Erythroblast (primary cell): ENCODE measurements around the gene CRYBG1.

Source experiments
- GATA1 ChIP-seq: IDR thresholded peaks from 2 replicates; pipeline ENCODE4 v1.6.1; 2011; ENCODE audit warnings: low read depth, mild to moderate bottlenecking, control low read depth, low read length, moderate library complexity
- POLR2A ChIP-seq: IDR thresholded peaks from 2 replicates; pipeline ENCODE4 v1.6.1; 2011; ENCODE audit warnings: mild to moderate bottlenecking, low read length

DNA sequence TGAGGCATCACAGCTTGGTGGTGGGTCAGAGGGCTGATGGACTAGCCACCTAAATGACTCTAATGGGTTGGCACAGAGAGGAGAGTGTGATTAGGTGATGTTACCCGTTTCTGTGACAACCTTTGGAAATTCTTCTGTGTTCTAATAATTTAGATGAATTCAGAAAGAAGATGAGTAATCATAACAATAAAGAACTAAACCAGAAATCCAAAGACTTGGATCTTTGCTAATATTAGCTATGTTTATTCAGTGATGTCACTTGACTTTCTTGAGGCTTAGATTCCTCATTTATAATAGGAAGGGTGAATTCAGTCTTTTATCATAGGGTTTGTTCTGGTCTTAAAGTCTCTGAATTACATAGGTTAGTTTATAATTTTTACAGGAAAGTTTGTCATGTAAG, 19.9 kb downstream of the CRYBG1 start:
- TF ChIP-seq POLR2A (no peak), GATA1 (no peak)
